Activated B cell treated with CpG ODN at 0.5 μM for 24 hours (primary cell): ENCODE results near the gene GGA2. TPM values are rescaled to one million over a fixed set of nuclear protein-coding genes. Genes with fewer than 3 reads are reported as not detected.

Source experiments
- ATAC-seq: fragments of 200-7000 bp; cut with Tn5 transposase; one replicate; pipeline ENCODE4 v1.10.0; 2021; ENCODE audit warnings: low read depth, mild to moderate bottlenecking, moderate library complexity
- CTCF ChIA-PET: fragments of 350-600 bp; sonication (Branson Sonifier 250); formaldehyde crosslinking; loops from one replicate; lab custom pipeline; 2021; ENCODE audit warnings: antibody characterized with exemption; lab: Charles Lee
- POLR2A ChIA-PET: fragments of 350-600 bp; sonication (Branson Sonifier 250); formaldehyde crosslinking; loops from one replicate; lab custom pipeline; 2021; ENCODE audit warnings: antibody characterized with exemption; lab: Charles Lee
- DNase-seq: peaks from one replicate; pipeline ENCODE4 v3.0.0; 2022
- H3K27ac Mint-ChIP-seq: one replicate; pipeline ENCODE4 v1.8.0; 2020; ENCODE audit warnings: mixed read lengths
- H3K27me3 Mint-ChIP-seq: one replicate; pipeline ENCODE4 v1.8.0; 2021; ENCODE audit warnings: mixed read lengths
- H3K36me3 Mint-ChIP-seq: one replicate; pipeline ENCODE4 v1.8.0; 2021; ENCODE audit warnings: low read depth, mixed read lengths
- H3K4me1 Mint-ChIP-seq: one replicate; pipeline ENCODE4 v1.8.0; 2021; ENCODE audit warnings: mixed read lengths
- H3K4me3 Mint-ChIP-seq: one replicate; pipeline ENCODE4 v1.8.0; 2020; ENCODE audit warnings: mild to moderate bottlenecking, mixed read lengths
- H3K9me3 Mint-ChIP-seq: one replicate; pipeline ENCODE4 v1.8.0; 2020; ENCODE audit warnings: mixed read lengths
- CTCF ChIP-seq: fragments of 200-600 bp; IDR thresholded peaks from one replicate; pipeline ENCODE4 v1.8.0; 2022; ENCODE audit warnings: antibody characterized with exemption, mild to moderate bottlenecking
- intact Hi-C: fragments of 100-400 bp; cut with micrococcal nuclease; formaldehyde crosslinking; loops from one replicate; pipeline ENCODE4 v1.15.1; 2024
- total RNA-seq: library from RNA; stranded (reverse); gene quantifications from 2 replicates; pipeline ENCODE4 v1.2.3, GENCODE V29; 2022

GGA2 gene
- total RNA-seq, 1 donor from 2014 or later = 281 TPM

DNA sequence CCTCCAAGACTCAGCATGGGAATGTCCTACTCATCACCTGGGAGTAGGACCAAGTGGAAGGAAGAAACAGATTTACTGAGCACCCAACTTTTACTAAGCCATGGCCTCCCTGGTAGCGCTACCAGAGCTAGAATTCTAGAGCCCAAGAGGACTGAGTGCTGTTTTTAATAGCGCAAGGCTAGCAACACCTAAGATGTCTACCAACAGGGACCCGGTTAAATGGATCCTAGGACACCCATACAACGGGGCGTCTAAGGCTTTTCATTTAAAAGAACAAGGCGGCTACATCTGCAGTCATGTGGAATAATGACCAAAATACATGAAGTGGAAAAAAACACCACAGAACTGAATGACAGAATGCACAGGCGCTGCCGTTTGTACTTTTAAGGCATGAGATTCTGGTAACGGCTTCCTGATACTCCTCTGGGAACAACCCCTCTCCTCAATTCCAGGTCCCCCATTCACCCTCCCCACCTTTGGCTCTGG is 5.1 kb downstream of the GGA2 start:
- POLR2A ChIA-PET = interaction anchor here (0.6 to 8.1 kb wide), 10 partner anchors 8 to 244 kb away, joined by 3 to 209 read pairs (median 6); partner anchors contain the start of genes EARS2 and UBFD1
- ATAC-seq = peak; percentile 15

DNA sequence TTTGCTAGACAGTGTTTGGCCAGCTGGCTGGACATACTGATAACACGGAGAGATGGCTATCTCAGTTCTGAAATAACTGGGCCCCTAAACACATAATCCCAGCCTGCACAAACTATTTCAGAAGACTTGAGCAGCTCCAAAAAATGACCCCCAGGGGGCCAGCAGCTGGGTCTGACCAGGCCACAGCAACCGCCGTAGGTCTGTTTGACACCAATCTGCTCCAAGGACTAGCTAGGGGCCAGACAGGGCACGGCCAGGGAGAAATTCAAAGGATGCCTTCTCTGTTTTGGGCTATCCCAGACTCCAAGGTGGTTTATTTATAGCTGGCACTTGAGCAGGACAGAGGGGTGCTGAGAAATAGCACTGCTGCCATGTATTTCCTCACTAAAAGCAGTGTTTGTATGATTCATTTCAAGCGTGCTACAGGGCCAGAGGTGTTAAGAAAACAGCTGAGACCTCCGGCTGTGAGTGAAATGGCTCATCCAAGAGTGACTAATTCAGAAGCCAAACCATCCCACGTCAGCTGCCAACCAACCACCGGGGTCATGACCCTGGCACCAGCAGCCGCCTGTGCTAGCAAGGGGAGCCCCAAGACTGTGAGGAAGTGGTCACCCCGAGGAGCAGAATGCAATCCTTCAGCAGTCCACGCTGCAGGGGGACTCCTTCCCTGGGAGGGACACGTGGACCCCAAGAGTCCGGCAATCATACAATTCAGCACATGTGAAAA is 5.7 kb downstream of the GGA2 start:
- CTCF ChIA-PET = interaction anchor here (1.1 to 3.5 kb wide), 3 partner anchors 9 to 52 kb away, joined by 4 to 13 read pairs (median 9); partner anchors contain the start of genes EARS2 and UBFD1
- intact Hi-C loops = loop anchor here (2.0 to 5.0 kb wide), 2 partner anchors 14 to 52 kb away; partner anchors contain the start of gene COG7
- H3K4me3 Mint-ChIP-seq = peak overlapping the region; percentile 90
- peaks cover 54% of the 10 kb centered on the region for H3K36me3 Mint-ChIP-seq
- H3K27ac Mint-ChIP-seq = peak overlapping the region; percentile 95
- POLR2A ChIA-PET = interaction anchor here (0.6 to 8.1 kb wide), 7 partner anchors 9 to 169 kb away, joined by 3 to 209 read pairs (median 5); partner anchors contain the start of genes EARS2 and UBFD1
- peaks cover 97% of the 10 kb centered on the region for H3K4me1 Mint-ChIP-seq
- peak; percentile 63 for ATAC-seq
- no peaks in the 10 kb centered on the region for H3K9me3 Mint-ChIP-seq
- DNase-seq = peak; percentile 42
- no peak for TF ChIP-seq CTCF
- H3K27me3 Mint-ChIP-seq = no peaks in the 10 kb centered on the region

More for the DNA sequence above, 5.1 kb downstream of the GGA2 start:
- TF ChIP-seq CTCF = no peak
- CTCF ChIA-PET = interaction anchor here (1.0 to 3.5 kb wide), 6 partner anchors 8 to 70 kb away, joined by 3 to 13 read pairs (median 5); partner anchors contain the start of genes EARS2 and UBFD1
- intact Hi-C loops = loop anchor here (2.0 to 5.0 kb wide), 2 partner anchors 14 to 53 kb away; partner anchors contain the start of gene COG7
- peaks cover 50% of the 10 kb centered on the region for H3K36me3 Mint-ChIP-seq
- no peaks in the 10 kb centered on the region for H3K9me3 Mint-ChIP-seq
- peak overlapping the region; percentile 95 for H3K27ac Mint-ChIP-seq
- peak overlapping the region; percentile 90 for H3K4me3 Mint-ChIP-seq
- no peak for DNase-seq
- H3K4me1 Mint-ChIP-seq = peaks cover 91% of the 10 kb centered on the region
- H3K27me3 Mint-ChIP-seq = no peaks in the 10 kb centered on the region

DNA sequence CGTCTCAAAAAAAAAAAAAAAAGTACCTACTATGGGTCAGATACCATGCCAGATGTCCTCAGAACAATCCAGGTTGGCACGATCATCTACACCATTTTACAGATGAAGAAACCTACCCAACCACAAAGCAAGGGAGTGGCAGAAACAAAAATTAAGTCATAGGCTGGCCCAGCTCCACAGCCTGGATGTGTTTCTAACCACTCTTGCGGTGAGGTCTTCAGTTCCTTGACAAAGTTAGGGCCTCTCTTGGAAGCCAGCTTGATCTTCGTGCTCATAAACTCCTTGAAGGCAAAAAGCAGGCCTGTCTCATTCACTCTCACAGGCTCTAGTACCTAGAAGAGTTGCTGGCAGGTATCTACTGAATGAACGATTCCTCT is 6.2 kb downstream of the GGA2 start:
- DNase-seq (no peak), ATAC-seq (no peak)
- Mint-ChIP-seq H3K36me3 (peaks cover 50% of the 10 kb centered on the region), H3K27ac (peak overlapping the region; percentile 95), H3K9me3 (no peaks in the 10 kb centered on the region), H3K4me1 (peaks cover 98% of the 10 kb centered on the region), H3K27me3 (no peaks in the 10 kb centered on the region), H3K4me3 (peak overlapping the region; percentile 90)
- intact Hi-C loops = loop anchor here (2.0 kb wide), 1 partner anchor 15 kb away; no protein-coding TSS in a partner anchor
- POLR2A ChIA-PET = interaction anchor here (1.1 to 8.1 kb wide), 5 partner anchors 9 to 55 kb away, joined by 4 to 209 read pairs (median 6); partner anchors contain the start of genes EARS2 and UBFD1
- CTCF ChIA-PET = interaction anchor here (1.1 to 3.5 kb wide), 2 partner anchors 8 to 53 kb away, joined by 4 to 13 read pairs; partner anchors contain the start of genes EARS2 and UBFD1
- TF ChIP-seq CTCF = no peak

- TF ChIP-seq CTCF = no peak
Measured at GRCh38 chr16:23502466-23502865, 7.8 kb downstream of the GGA2 start.

More at GRCh38 chr16:23502466-23502865, 7.8 kb downstream of the GGA2 start:
- Mint-ChIP-seq H3K27ac (peak overlapping the region; percentile 80), H3K4me1 (peaks cover 98% of the 10 kb centered on the region), H3K9me3 (no peaks in the 10 kb centered on the region), H3K36me3 (peaks cover 48% of the 10 kb centered on the region), H3K27me3 (no peaks in the 10 kb centered on the region), H3K4me3 (no peak overlapping the region)
- POLR2A ChIA-PET = no interaction called here
- DNase-seq (no peak), ATAC-seq (no peak)
- intact Hi-C loops = no loop called here
- CTCF ChIA-PET = interaction anchor here (0.9 to 1.5 kb wide), 2 partner anchors 18 to 94 kb away, joined by 3 read pairs; partner anchors contain the start of gene NDUFAB1
